ENCODE results near the gene PRMT1. TPM values are rescaled to one million over a fixed set of nuclear protein-coding genes. Genes with fewer than 3 reads are reported as not detected.

The PRMT1 gene
- total and polyA plus RNA-seq, 12 donors, result 80.4 to 262 (median 160) TPM

- H3K9me3 ChIP-seq (replicated peaks in 1 of 3), result no peaks in the 10 kb centered on the region
- intact Hi-C loops (cut with DNase I), result no loop called here
Measured at GRCh38 chr19:49652551-49653465, 24.3 kb upstream of the PRMT1 start.

GRCh38 chr19:49653466-49653806, 23.6 kb upstream of the PRMT1 start:
- Histone ChIP-seq H3K36me3 (replicated peaks in 1 of 2) (peaks cover 0 to 81% of the 10 kb centered on the region in 2 donors), H3K4me3 (no peak overlapping the region), H3K27ac (no peak overlapping the region), H3K4me1 (replicated peaks in 1 of 2) (peaks cover 0 to 5% of the 10 kb centered on the region in 2 donors), H3K27me3 (no peaks in the 10 kb centered on the region), H3K9me3 (replicated peaks in 1 of 3) (no peaks in the 10 kb centered on the region)
- intact Hi-C loops (cut with DNase I), result no loop called here
- TF ChIP-seq CTCF (IDR thresholded peaks at IDR 0.05), result no peak
- TF ChIP-seq POLR2A (IDR thresholded peaks at IDR 0.05), result no peak
- 83 to 89% (median 86%) methylated on average over 10 to 13 of the region's 13 CpGs for WGBS, 4 donors
- no peak for DNase-seq

More at GRCh38 chr19:49652551-49653465, 24.3 kb upstream of the PRMT1 start:
- peaks cover 0 to 81% of the 10 kb centered on the region in 2 donors for H3K36me3 ChIP-seq (replicated peaks in 1 of 2)
- H3K27ac ChIP-seq, result no peak overlapping the region
- no peak overlapping the region for H3K4me3 ChIP-seq
- WGBS, 4 donors, result 87 to 94% (median 91%) methylated on average over 31 to 58 of the region's 58 CpGs
- H3K4me1 ChIP-seq (replicated peaks in 1 of 2), result peaks cover 0 to 5% of the 10 kb centered on the region in 2 donors
- TF ChIP-seq CTCF (IDR thresholded peaks at IDR 0.05), result no peak
- TF ChIP-seq POLR2A (IDR thresholded peaks at IDR 0.05), result no peak
- no peak for DNase-seq
- no peaks in the 10 kb centered on the region for H3K27me3 ChIP-seq

- WGBS, 4 donors, result 80 to 88% (median 87%) methylated on average over 10 of the region's 10 CpGs
- intact Hi-C loops (cut with DNase I), result no loop called here
- H3K27ac ChIP-seq, result no peak overlapping the region
- H3K4me3 ChIP-seq, result no peak overlapping the region
- H3K27me3 ChIP-seq, result no peaks in the 10 kb centered on the region
- TF ChIP-seq POLR2A (IDR thresholded peaks at IDR 0.05), result no peak
- TF ChIP-seq CTCF (IDR thresholded peaks at IDR 0.05), result no peak
- H3K4me1 ChIP-seq (replicated peaks in 1 of 2), result peaks cover 0 to 5% of the 10 kb centered on the region in 2 donors
- peaks cover 0 to 81% of the 10 kb centered on the region in 2 donors for H3K36me3 ChIP-seq (replicated peaks in 1 of 2)
- no peak for DNase-seq
- H3K9me3 ChIP-seq (replicated peaks in 1 of 3), result no peaks in the 10 kb centered on the region
Measured at GRCh38 chr19:49654581-49654980, 22.5 kb upstream of the PRMT1 start.

- intact Hi-C loops (cut with DNase I), result no loop called here
- H3K9me3 ChIP-seq (replicated peaks in 1 of 3), result no peaks in the 10 kb centered on the region
- no peaks in the 10 kb centered on the region for H3K27me3 ChIP-seq
- H3K4me3 ChIP-seq, result no peak overlapping the region
- H3K36me3 ChIP-seq (replicated peaks in 1 of 2), result peaks cover 0 to 85% of the 10 kb centered on the region in 2 donors
- TF ChIP-seq POLR2A (IDR thresholded peaks at IDR 0.05) (no peak), CTCF (IDR thresholded peaks at IDR 0.05) (no peak)
- WGBS, 4 donors, result 86 to 93% (median 89%) methylated on average over 18 to 23 of the region's 23 CpGs
- no peak overlapping the region for H3K27ac ChIP-seq
- no peaks in the 10 kb centered on the region for H3K4me1 ChIP-seq (replicated peaks in 1 of 2)
- DNase-seq, result no peak
Measured at GRCh38 chr19:49655570-49656455, 21.3 kb upstream of the PRMT1 start.
